ENCODE measurements around the gene GPS1.

GPS1 gene

DNA sequence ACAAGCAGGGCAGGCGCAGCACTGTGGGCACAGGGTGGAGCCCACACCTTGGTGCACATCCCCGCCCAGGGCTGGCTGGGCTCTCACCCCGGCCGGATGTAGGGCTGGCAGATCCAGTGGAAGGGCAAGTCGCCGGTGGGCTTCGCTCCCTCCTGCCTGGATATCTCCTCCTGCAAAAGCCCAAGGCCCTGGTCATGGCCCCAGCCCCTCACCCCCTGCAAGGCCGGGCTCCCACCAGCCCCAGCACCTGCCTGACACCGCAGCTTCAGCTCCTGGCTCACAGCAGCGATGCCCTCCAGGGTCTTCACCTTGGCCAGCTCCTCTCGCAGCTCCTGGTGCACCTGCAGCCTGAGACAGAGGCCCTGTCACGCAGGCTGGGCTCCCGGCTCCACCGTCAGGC is 8.9 kb downstream of the GPS1 start:
- TF ChIP-seq FOXP2 (optimal IDR thresholded peaks at IDR 0.05; ENCODE audit: borderline replicate concordance, extremely low read depth, extremely low read length, insufficient read depth), result no peak
- no peak for TF ChIP-seq SIN3A (IDR thresholded peaks at IDR 0.05; ENCODE audit: borderline replicate concordance, insufficient read depth, low read length)
- TF ChIP-seq POLR2AphosphoS5 (IDR thresholded peaks at IDR 0.05; ENCODE audit: low read depth, low read length), result no peak
- TF ChIP-seq TAF1 (IDR thresholded peaks at IDR 0.05; ENCODE audit: borderline replicate concordance, insufficient read depth, low read length), result no peak
- TF ChIP-seq, protein P1, sequence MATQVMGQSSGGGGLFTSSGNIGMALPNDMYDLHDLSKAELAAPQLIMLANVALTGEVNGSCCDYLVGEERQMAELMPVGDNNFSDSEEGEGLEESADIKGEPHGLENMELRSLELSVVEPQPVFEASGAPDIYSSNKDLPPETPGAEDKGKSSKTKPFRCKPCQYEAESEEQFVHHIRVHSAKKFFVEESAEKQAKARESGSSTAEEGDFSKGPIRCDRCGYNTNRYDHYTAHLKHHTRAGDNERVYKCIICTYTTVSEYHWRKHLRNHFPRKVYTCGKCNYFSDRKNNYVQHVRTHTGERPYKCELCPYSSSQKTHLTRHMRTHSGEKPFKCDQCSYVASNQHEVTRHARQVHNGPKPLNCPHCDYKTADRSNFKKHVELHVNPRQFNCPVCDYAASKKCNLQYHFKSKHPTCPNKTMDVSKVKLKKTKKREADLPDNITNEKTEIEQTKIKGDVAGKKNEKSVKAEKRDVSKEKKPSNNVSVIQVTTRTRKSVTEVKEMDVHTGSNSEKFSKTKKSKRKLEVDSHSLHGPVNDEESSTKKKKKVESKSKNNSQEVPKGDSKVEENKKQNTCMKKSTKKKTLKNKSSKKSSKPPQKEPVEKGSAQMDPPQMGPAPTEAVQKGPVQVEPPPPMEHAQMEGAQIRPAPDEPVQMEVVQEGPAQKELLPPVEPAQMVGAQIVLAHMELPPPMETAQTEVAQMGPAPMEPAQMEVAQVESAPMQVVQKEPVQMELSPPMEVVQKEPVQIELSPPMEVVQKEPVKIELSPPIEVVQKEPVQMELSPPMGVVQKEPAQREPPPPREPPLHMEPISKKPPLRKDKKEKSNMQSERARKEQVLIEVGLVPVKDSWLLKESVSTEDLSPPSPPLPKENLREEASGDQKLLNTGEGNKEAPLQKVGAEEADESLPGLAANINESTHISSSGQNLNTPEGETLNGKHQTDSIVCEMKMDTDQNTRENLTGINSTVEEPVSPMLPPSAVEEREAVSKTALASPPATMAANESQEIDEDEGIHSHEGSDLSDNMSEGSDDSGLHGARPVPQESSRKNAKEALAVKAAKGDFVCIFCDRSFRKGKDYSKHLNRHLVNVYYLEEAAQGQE (IDR thresholded peaks at IDR 0.05; ENCODE audit: insufficient read depth in 1 of 2, low read depth in 2 of 2, low read length in 2 of 2), result no peak

DNA sequence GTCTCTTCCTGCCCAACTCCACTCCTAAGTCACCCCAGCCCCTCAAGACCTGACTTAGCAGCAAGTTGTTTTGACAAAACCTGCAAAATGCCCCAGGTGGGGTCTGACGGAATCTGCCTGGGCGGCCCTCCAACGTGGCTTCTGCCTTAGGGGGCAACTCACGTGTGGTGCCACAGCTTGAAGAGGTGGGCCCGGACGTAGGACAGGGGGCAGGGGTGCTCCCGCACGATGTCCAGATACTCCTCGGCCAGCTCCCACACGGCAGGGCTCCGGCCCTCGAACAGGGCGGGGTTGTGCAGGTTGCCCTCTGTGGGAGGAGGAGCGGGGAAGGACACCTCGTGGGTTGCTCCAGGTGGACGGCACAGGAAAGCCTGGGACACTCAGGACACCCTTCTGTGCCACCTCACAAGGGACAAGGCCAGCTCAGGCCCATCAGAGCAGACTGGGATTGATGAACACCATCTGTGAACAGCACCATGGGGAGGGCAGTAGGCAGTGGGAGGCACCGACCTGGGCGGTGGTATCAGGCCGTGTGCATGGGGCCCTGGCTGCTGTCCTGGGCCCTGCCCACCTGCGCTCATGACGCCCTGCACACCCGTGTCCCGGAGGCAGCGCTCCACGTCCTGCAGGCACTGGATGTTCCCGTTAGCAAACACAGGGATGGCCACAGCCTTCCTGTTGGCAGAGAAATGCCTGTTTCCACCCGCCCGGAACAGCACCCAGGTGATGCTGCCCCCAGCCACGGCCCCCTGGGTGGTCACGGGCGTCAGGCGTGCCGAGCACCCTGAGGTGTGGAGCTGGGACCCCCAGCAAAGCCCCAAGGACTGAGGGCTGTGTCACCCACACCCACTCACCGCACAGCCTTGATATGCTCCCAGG is 9.6 kb downstream of the GPS1 start:
- 0 out of 2 replicates have a peak, but pooled peaks have one; percentile 44 for TF ChIP-seq POLR2AphosphoS5 (IDR thresholded peaks at IDR 0.05; ENCODE audit: low read depth, low read length)
- TF ChIP-seq TAF1 (IDR thresholded peaks at IDR 0.05; ENCODE audit: borderline replicate concordance, insufficient read depth, low read length), result no peak

DNA sequence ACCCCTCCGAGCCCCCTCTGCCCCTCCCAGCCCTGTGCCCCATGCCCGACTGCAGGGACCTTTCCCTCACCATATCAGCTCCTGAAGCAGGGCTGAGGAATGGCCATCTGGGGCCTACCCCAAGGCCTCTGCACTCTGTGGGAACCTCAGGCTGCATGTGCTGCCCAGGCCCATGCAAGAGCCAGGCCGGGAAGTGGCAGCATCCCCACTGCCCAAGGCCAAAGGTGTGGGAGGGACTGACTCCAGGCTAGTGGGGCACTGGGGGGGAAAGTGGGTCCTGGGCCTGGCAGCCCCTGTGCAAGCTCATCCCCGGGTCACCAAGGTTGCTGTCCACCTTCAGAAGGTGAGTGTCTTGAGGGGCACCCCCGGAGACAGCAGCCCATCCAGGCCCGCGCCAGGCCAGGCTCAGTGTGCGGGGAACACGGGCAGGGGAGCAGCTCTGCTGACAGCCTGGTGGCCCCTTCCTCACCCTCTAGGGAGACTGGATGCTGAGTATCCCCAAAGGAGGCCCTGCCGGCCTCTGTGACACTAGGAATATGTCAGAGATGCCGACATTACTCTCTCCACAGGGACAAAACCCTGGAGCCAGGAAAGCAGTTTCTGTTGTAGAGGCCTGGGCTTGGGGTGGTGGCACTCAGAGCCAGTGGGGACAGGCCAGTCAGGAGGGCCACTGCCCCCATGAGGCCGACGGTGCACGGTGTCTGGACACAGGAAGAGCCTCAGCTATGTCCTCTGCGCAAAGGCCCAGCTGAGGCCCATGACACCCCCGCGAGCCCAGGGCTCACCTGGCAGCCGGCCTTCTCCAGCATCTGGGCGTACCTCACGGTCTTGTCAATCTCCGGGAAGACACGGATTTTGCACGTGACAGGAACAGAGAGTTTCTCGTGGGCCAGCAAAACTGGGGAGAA is 10.6 kb downstream of the GPS1 start:
- TF ChIP-seq FOXP2 (optimal IDR thresholded peaks at IDR 0.05; ENCODE audit: borderline replicate concordance, extremely low read depth, extremely low read length, insufficient read depth) (no peak), SIN3A (IDR thresholded peaks at IDR 0.05; ENCODE audit: borderline replicate concordance, insufficient read depth, low read length) (no peak), TAF1 (IDR thresholded peaks at IDR 0.05; ENCODE audit: borderline replicate concordance, insufficient read depth, low read length) (no peak), POLR2AphosphoS5 (IDR thresholded peaks at IDR 0.05; ENCODE audit: low read depth, low read length) (no peak)
- TF ChIP-seq, protein P1 (IDR thresholded peaks at IDR 0.05; ENCODE audit: insufficient read depth in 1 of 2, low read depth in 2 of 2, low read length in 2 of 2), result no peak

DNA sequence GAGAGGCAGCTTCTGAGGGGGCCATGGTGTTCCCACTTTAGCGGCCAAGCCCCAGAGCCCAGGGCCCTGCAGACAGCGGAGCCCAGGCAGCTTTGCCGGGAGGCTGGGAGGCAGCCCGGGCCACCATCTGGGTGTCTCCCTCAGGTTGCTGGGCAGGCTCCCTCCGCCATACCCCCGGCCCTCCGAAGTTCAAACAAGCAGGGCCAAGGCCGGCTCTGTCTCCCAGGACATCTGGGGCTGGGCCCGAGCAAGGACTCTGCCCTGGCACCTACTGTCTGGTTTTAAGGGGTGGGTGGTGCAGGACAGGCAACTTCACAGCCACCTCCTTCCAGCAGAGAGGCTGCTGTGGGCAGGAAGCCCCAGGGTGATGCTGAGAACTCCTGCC is 11.3 kb downstream of the GPS1 start:
- TF ChIP-seq POLR2AphosphoS5 (IDR thresholded peaks at IDR 0.05; ENCODE audit: low read depth, low read length) (no peak), SIN3A (IDR thresholded peaks at IDR 0.05; ENCODE audit: borderline replicate concordance, insufficient read depth, low read length) (no peak), TAF1 (IDR thresholded peaks at IDR 0.05; ENCODE audit: borderline replicate concordance, insufficient read depth, low read length) (no peak), FOXP2 (optimal IDR thresholded peaks at IDR 0.05; ENCODE audit: borderline replicate concordance, extremely low read depth, extremely low read length, insufficient read depth) (no peak)
- TF ChIP-seq, protein P1 (IDR thresholded peaks at IDR 0.05; ENCODE audit: insufficient read depth in 1 of 2, low read depth in 2 of 2, low read length in 2 of 2), result no peak
